ENCODE results near the gene PUSL1. TPM values are rescaled to one million over a fixed set of nuclear protein-coding genes. Genes with fewer than 3 reads are reported as not detected.
A peak's percentile ranks its signal among the peaks of the same experiment; 100 is the strongest.

The PUSL1 gene
- total and polyA plus RNA-seq, 2 of the 13 experiments (the other 11 are each of a cell fraction or from before 2014, with no cell fraction given): 8.3 to 22.2 TPM

GRCh38 chr1:1359664-1360468 lies 51.5 kb downstream of the PUSL1 start (continued):
- TF ChIP-seq TEF (CRISPR knock-in tag; IDR thresholded peaks at IDR 0.05): no peak
- TF ChIP-seq ZNF225 (CRISPR knock-in tag; IDR thresholded peaks at IDR 0.05): no peak
- TF ChIP-seq PATZ1 (CRISPR knock-in tag; IDR thresholded peaks at IDR 0.05): peak; percentile 86
- TF ChIP-seq ZNF275 (CRISPR knock-in tag; IDR thresholded peaks at IDR 0.05; ENCODE audit: borderline replicate concordance): 0 out of 2 replicates have a peak, but pooled peaks have one; percentile 27
- TF ChIP-seq NAIF1 (CRISPR knock-in tag; IDR thresholded peaks at IDR 0.05; ENCODE audit: borderline replicate concordance): no peak
- no peak for TF ChIP-seq ZNF691 (CRISPR knock-in tag; IDR thresholded peaks at IDR 0.05; ENCODE audit: borderline replicate concordance, low read depth)
- TF ChIP-seq ZNF639 (CRISPR knock-in tag; conservative IDR thresholded peaks at IDR 0.05): peak; percentile 41; the same call in 1 of the 2 replicates
- TF ChIP-seq SUZ12 (IDR thresholded peaks at IDR 0.05; ENCODE audit: low read depth, low read length): no peak
- TF ChIP-seq AKNA (CRISPR knock-in tag; IDR thresholded peaks at IDR 0.05; ENCODE audit: borderline replicate concordance): no peak
- peak; percentile 40; the same call in 1 of the 2 replicates for TF ChIP-seq ARID4A (CRISPR knock-in tag; IDR thresholded peaks at IDR 0.05; ENCODE audit: borderline replicate concordance)

Data from HepG2 (cell line).